Left kidney (tissue), 2 donors: ENCODE measurements around the gene ZNF692. TPM values are rescaled to one million over a fixed set of nuclear protein-coding genes. Genes with fewer than 3 reads are reported as not detected.
A peak's percentile ranks its signal among the peaks of the same experiment; 100 is the strongest.
"Not testable (repeated sequence)": the region's sequence is repeated elsewhere in the genome, so short reads cannot be mapped to it uniquely, and the experiment has no call there.

Source experiments
- DNase-seq: peaks from one replicate; pipeline ENCODE4 v3.0.0-alpha.2; 2013
- polyA plus RNA-seq: library from polyadenylated mRNA; unstranded; fragments of 120-200 nt; gene quantifications from one replicate; pipeline ENCODE4 v1.2.1, GENCODE V29; 2013; ENCODE audit not compliant: insufficient read length

ZNF692 gene
- polyA plus RNA-seq, 1 donor: 49.7 TPM

DNA sequence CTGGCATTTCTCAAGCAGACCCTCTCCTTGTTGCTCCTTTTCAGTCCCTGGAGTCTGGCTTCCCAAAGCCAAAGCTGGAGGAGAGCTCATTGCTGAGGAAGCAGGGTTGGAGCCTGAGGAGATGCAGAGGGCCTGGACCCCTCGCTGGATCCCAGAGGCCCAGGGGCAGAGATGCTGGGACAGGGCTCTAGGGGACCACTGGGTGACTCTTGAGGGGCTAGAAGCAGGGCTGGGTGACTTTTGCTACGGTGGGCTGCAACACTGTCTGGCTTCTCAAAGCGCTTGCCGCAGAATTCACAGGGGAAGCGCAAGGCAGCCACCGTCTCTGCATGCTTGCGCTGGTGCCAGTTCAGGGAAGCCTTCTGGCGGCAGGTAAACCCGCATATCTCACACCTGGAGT, 8.8 kb downstream of the ZNF692 start:
- DNase-seq: no peak

DNA sequence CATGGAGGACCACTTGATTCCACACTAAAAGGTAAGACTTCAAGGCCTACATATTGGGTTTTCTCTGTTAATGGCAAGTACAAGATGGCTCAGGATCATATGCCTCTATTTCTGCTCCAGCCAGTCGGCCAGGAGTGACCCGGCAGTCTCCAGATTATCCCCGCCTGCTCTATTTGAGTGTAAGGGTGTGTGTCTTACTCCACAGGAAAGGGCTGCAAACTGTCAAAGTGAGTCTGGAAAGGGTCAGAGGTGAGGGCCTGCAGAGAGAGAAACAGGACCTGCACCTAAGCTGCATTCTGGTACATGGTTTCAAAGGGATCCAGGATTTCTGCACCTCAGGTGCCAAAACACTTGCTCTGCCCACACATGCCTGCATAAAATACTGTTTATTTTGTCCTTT, 9.2 kb downstream of the ZNF692 start:
- no peak for DNase-seq

DNA sequence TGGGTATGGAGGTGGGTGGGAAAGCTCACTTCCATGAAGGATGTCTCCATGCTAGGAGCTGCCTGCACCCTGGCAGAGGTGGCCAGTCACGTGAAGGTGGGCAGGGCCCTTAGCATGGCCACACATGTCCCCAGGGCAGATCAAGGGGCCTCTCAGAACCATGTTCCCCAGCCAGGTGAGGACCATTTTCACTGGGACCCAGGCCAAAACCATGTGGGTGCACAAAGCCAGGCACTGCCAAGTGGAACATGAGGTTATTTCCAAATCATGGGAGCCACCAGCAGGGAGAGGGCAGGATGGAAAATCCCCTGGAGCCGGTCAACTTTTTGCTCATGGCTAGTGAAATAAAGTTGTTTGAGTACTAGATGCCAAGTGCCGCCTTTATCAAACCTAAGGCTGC, 9.7 kb downstream of the ZNF692 start:
- no peak for DNase-seq

DNA sequence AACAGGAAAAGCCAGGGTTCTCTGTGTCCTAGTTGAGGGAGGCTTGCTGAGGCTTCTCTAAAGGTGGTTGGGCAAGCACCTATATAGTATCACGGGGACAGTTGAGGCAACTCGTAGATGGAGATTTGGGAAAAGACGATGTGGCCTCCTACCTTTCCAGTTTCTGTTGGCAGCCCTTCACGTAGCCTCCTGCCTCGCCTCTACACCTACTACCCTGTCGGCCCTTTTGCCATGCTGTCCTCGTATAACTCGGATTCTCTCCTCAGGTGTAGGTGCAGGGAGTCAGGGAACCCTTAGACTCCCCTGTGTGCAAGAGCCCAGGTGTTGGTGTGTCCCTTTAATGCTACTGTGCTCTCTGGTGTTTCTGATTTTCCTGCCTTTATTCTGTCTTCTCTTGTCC, 10.3 kb downstream of the ZNF692 start:
- no peak for DNase-seq

DNA sequence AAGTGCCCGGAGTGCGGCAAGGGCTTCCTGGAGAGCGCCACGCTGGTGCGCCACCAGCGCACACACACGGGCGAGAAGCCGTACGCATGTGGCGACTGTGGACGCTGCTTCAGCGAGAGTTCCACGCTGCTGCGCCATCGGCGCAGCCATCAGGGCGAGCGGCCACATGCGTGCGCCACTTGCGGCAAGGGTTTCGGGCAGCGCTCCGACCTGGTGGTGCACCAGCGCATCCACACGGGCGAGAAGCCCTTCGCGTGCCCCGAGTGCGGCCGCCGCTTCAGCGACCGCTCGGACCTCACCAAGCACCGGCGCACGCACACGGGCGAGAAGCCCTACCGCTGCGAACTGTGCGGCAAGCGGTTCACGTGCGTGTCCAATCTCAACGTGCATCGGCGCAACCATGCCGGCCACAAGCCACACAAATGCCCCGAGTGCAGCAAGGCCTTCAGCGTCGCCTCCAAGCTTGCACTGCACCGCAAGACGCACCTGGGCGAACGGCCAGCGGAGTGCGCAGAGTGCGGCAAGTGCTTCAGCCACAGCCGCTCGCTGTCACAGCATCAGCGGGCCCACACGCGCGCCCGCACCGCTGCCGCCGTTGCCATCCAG, 10.8 kb downstream of the ZNF692 start:
- no peak for DNase-seq

DNA sequence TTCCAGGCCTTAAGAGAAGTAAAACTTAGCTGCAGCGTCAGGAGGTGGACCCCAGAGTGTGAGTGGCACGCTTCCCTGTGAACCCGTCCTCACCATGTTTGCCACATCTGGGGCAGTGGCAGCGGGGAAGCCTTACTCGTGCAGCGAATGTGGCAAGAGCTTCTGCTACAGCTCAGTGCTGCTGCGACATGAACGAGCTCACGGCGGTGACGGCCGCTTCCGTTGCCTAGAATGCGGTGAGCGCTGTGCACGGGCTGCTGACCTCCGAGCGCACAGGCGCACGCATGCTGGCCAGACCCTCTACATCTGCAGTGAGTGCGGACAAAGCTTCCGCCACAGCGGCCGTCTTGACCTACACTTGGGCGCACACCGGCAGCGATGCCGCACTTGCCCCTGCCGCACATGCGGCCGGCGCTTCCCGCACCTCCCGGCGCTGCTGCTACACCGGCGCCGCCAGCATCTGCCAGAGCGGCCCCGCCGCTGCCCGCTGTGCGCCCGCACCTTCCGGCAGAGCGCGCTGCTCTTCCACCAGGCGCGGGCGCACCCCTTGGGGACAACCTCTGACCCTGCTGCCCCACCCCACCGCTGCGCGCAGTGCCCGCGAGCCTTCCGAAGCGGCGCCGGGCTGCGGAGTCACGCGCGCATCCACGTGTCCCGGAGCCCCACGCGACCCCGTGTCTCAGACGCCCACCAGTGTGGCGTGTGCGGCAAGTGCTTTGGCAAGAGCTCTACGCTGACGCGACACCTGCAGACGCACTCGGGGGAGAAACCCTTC, 11.5 kb downstream of the ZNF692 start:
- no peak for DNase-seq

DNA sequence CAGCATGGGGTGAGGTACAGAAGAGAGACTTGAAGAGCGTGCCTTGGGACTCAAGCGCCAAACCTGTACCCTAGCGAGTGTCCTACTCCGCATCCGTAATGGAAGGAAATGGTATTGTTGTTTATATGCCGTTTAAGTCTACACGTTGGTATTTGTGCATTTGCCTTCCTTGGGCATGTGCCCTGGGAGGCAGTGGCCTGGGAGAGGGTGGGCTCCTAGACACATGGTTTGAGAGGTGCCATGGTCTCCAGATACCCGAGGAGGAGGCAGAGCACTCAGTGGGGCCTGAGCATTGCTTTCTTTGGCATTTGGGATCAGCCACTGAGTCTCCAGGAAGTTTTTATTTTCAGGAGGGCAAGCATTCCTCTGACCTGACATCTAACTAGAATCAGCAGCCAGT, 14.4 kb downstream of the ZNF692 start:
- DNase-seq: no peak

DNA sequence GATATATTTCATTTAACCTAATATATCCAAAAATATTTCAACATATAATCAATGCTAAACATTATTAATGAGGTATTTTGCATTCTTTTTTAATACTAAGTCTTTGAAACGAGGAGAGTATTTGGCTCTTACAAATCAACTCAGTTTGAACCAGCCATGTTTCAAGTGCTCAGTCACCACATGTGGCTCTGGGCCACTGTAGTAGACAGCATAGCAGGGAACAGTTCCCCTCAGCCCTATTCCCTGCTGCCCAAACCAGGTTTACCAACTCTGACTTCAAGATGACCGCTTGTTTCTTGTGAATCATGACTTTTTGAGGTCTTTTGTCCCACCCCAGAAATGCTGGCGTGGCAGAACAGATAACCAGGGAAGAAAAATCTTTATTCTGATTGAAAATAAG, 15.2 kb downstream of the ZNF692 start:
- DNase-seq: no peak

DNA sequence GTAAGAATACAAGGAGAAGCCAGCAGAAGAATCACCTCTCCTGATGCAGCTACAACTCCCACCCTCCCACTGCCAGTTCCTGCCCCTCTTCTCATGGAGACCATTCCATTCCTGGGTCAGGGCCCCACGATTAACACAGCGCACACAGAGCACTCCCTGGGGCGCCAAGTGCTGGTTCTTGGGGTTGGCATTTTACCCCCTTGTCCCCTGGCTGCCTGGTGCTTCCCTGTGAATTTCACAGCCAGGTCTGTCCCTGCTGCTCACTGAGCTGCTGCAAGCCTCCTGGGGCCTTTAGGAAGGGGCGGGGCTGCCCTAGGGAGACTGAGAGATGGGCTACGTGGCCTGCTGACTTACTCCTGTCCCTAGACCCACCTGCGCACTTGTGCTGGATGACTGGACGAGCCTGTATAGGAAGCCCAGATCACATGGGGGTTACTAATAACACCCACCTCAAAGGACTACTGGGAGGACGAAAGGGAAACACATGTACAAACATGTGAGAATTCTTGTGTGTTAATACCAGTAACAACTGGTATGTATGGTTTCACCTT, 16.0 kb downstream of the ZNF692 start:
- no peak for DNase-seq

DNA sequence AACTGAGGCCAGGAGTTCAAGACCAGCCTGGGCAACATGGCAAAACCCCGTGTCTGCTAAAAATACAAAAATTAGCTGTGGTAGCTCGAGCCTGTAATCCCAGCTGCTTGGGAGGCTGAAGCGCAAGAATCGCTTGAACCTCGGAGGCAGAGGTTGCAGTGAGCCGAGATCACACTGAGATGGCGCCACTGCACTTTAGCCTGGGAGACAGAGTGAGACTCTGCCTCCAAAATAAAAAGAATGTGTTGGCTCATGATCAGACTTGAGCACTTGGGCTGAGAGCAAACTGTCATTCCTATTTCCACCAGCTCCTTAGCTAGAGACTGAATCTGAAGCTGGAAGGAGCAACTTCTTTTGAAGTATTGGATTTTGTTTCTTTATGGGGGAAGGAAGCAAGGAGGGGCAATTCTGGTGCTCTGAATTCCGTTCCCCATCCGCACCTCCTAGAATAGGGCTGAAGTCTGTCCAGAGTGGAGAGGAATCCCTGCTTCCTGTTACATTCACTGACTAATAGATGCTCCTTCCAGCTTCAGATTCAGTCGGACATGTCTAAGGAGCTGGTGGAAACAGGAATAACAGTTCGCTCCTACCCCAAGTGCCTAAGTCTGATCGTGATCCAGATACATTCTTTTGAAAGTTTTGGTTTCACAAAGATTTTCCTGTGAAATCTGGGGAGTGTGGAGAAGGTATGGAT, 17.0 kb downstream of the ZNF692 start:
- no peak for DNase-seq

DNA sequence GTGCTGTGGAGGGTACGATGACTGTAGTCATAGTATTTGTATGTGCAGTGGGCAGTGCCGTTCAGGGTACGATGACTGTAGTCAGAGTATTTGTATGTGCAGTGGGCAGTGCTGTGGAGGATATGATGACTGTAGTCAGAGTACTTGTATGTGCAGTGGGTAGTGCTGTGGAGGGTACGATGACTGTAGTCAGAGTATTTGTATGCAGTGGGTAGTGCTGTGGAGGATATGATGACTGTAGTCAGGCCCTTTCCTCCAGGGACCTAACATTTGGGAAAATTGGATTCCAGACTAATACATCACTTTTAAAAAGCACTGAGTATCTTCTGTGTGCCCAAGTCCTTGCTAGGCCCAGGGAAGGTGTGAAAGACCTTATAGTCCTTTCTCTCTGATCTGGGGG, 17.9 kb downstream of the ZNF692 start:
- DNase-seq: no peak

DNA sequence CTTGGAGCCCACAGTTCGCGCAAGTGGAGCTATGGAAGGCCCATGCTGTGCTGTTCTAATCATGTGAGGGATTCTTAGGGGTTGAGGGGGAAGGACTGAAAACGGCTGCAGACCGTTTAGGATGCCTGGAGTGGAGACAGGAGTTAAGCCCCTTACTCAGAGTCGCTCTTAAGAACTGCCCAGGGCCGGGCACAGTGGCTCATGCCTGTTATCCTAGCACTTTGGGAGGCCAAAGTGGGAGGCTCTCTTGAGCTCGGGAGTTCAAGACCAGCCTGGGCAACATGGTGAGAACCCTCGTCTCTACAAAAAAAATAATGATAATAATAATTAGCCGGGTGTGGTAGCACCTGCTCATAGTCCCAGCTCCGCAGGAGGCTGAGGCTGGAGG, 19.7 kb downstream of the ZNF692 start:
- no peak for DNase-seq

DNA sequence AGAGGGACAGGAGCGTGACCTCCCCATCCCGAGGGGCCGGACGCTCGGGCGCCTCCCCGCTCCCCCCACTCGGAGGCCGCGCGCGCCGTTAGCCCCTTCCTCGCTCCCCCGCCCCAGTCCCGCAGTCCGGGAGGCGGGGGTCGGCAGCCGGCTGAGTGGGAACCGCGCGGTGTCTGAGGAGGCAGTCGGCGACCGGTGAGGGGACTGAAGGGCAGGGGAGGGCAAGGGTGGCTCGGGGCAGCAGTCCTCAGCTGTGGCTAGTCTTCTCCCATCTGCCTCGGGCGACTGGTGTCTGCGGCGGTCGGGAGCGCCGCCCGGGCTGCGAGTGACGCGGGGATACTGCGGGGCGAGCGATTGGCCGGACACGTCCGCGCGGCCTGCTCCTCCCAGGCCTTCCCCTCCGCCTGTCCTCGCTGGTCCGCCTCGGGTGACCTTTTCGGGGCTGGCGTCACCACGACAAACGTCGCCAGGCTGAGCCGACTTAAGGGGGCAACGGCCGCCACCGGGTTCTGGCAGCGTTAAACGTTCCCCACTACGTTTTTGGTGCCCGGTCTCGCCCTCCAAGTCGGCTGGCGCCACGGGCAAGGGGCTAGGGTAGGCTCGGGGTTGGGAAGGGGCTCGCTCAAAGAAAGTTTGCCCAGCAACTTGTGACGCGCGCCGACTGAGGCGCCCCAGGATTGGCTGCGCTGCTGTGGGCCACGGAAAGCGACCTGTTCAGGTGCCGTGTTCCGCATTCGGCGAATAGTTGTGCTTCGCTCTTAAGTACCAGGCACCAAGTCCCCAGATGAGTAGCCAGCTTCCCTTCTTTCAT, 20.3 kb downstream of the ZNF692 start:
- DNase-seq: peak; percentile 91

DNA sequence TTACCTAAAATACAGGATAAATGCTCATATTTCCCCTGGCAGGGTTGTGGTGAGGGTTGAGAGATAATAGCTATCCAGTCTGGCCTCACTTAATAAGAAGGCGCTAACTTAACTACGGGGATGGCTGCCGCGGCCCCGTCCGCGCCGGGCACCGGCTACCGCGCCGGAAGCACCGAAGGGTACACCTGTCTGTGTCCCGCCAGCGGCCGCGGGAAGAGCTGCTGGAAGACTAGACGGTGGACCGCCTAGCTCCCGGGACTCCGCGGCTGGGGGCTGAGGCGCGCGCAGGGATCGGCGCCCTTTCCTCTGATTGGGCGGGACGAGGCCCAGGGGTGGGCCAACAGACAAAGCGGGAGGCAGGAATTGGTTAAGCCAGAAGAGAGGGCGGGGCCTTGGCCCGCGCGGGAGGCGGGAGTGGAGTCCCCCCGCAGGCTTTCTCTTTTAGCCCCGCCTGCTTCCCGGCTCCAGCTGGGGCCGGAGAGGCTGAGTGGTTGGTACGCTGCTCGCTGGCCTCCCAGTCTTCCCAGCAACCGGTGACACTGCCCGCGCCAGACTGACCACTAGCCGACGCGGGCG, 21.0 kb downstream of the ZNF692 start, which contains the start of gene ZNF672:
Gene ZNF672 (plus strand): TSS at position 444 of the 576 bp plus-strand sequence. CDS start 9,051 bp downstream, outside the sequence.
- peak; percentile 98 for DNase-seq

DNA sequence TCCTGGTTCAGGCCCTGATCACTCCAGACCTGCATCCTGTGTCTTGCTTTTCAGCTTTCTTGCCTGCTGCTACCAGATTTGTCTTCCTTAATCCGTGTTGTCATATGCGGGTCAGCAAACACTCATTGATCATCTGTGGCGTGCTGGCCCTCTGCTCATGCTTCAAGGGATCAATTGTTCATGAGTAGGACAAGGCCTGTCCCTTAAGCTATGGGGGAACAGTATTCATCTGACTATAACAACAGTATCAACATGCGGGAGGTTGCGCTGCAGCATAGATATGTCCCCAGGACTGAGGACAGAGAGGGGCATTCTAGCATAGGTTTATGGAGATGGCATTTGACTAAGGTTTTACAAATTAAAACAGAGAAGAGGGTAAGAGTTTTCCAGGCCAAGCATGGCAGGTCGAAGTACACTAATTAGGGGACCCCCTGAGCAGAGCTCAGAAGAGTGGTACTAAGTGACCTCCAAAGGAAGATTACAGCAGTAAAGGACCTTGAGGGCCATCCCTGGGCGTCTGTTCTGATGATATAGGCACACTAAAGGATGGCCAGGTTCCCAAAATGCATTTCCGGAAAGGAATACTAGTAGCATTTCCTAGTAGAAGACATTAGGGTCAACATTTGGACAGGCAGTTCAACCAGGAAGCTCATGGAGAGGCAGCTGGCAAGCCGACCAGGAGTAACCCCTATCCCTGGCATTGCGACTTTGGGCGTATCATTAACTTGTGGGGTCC, 21.7 kb downstream of the ZNF692 start:
- DNase-seq: no peak

DNA sequence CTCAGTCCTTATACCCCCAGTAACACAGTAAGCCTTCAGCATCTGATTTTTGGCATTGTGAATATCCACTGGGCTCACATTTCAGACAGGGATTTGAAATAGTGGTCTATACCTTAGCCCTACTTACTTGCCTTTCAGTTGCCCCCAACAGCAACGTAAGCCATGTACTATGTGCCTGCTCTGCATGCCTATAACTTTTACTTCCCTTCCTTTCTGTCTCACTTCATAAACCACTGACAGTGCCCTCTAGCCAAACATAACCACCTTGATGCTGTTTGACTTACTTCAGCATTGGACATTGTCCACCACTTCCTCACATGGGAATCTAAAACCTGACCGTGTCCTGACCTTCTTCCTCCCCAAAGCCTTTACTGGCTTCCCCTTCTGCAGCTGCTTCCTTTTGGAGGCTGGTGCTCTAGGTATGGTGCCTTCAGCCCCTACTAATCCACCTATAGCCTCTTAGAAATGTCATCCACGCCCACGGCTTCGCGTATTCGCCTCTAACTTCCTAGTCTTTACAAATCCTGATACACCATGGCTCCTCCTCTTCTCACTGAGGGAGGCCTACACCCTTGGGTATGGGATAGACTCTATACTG, 24.4 kb downstream of the ZNF692 start:
- DNase-seq: no peak

DNA sequence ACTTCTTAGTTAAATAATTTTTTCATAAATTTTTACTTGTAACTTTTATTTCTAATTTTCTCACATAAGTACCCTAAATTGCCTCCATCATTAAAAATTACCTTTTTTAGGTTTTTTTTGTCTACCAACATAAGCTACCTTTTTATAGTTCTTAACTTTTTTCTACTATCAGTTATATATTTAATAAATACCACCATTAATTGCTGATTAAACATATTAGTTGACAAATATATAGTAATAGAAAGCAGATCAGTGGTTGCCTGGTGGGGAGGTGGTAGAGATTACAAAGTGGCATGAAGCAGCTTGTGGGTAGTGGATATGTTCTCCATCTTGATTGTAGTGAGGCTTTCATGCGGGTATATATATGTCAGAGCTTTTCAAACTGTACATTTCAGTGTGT, 27.0 kb downstream of the ZNF692 start:
- no peak for DNase-seq

DNA sequence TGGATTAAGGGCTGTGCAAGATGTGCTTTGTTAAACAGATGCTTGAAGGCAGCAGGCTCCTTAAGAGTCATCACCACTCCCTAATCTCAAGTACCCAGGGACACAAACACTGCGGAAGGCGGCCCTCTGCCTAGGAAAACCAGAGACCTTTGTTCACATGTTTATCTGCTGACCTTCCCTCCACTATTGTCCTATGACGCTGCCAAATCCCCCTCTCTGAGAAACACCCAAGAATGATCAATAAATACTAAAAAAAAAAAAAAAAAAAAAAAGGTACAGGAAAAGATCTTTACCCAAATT, 28.2 kb downstream of the ZNF692 start:
- DNase-seq: not testable (repeated sequence)

DNA sequence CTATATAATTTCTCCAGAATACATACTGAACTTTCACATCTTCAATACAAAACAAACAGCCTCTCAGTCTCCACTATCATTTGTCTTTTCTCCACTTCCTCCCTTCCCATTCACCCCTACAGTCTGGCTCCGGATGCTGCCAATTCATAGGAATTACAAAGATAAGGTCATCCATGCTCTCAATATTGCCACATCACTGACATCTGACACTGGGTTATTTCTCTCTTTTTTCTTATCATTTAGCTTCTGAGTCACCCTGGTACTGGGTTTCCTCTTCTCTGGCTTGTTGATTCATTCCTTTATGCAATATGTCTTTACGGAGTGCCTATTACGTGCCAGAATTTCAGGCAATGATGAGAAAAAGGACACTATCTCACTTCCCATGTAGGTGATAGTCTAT, 30.0 kb downstream of the ZNF692 start:
- DNase-seq: no peak

DNA sequence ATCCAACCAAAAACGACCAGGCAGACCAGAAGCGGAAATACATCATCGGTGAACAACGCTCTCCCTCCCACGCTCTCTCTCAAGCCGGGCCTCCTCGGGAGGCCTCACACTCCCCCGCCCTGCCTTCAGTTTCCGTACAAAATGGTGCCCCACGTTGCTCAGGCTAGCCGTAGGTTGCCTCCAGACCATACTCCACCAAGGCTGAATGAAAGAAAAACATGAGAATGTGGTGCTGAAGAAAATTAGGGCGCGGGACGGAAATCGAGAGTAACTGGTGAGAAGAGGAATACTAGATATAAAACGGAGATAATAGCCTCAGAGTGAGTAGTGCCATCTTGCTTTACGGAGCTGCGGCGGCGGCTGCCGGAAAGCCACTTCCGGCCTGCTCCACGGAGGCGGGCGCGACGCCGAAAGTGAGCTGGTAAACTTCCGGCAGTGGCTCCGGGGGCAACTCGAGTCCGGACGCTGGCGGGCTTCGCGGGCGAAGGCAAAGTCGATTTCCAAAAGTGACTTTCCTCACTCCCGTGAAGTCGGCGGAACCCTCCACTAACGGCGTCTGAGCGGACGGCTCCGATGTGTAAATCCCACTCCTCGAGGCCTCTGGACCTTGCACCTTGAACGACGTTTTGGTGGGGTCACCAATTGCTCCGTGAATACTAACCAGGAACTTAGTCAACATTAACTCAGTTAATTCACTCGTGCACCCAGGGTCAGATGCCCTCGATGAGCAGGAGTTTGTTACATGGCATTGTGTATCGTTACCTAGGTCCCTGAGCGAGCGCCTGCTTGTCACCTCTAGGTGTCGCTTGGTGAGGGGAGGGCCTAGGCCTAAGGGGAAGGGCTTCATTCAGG, 32.8 kb downstream of the ZNF692 start, which contains the start of gene SH3BP5L:
Gene SH3BP5L (minus strand): TSS at position 7 of the 852 bp plus-strand sequence. CDS start 980 bp downstream, outside the sequence.
- DNase-seq: peak; percentile 96
